Inflammatory macrophage (primary cell): Measurements from ENCODE around the gene MIF4GD.
A peak's percentile ranks its signal among the peaks of the same experiment; 100 is the strongest.
"Not testable (repeated sequence)": the region's sequence is repeated elsewhere in the genome, so short reads cannot be mapped to it uniquely, and the experiment has no call there.

Experiments
- DNase-seq, 2 donors: peaks; one replicate each; pipeline ENCODE4 v3.0.0-alpha.2; 2020 to 2022

The MIF4GD gene

DNA sequence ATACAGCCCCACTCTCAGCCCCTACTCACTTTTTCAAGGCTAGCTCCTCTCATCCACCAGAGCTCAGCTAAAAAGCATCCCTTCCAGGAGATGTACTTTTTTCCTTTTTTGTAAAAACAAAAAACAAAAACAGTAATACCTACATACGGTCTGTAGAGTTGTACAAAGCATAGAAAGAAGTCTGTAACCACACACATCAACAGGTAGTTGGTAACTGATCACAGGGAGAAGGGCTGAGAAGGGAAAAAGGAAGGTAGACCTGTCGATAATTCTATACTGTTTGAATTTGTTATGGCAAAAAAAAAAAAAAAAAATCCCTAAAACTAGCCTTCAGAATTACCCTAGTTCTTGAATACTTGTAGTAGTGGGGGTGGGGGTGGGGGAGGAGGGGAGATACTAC is 17.3 kb upstream of the MIF4GD start:
- no peak for DNase-seq

DNA sequence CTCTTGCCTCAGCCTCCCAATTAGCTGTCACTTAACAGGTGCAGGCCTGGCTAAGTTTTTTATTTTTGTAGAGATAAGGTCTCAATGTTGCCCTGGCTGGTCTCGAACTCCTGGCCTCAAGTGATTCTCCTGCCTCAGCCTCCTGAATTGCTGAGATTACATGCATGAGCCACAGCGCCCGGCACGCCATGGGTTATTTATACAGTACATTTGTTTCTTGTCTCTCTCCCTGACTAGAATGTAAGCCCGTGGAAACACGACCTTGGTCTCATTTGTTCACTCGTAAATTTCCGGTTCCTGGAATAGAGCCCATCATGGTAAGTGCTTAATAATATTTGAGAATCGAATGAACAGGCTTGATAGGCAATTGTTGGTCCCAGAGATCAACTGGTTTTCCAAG is 16.2 kb upstream of the MIF4GD start:
- no peak for DNase-seq

- no peak for DNase-seq
These were observed 14.1 kb upstream of the MIF4GD start for GRCh38 chr17:75285123-75285522.

DNA sequence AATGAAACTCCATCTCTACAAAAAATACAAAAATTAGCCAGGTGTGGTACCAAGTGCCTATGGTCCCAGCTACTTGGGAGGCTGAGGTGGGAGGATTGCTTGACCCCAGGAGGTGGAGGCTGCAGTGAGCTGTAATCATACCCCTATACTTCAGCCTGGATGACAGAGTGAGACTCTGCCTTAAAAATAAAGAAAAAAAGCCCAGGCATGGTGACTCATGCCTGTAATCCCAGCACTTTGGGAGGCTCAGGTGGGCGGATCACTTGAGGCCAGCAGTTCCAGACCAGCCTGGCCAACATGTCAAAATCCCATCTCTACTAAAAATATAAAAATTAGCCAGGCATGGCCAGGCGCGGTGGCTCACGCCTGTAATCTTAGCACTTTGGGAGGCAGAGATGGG is 9.2 kb upstream of the MIF4GD start:
- not testable (repeated sequence) for DNase-seq

- DNase-seq, result no peak
These were observed 6.6 kb upstream of the MIF4GD start for GRCh38 chr17:75277664-75278071.

- DNase-seq, result peak in 1 of 2 donors; percentile 42
These were observed 3.1 kb upstream of the MIF4GD start for GRCh38 chr17:75273977-75274708.

- DNase-seq, result peak in 1 of 2 donors; percentile 6
These were observed 1.8 kb upstream of the MIF4GD start for GRCh38 chr17:75272848-75273184.

GRCh38 chr17:75271955-75272847 is 1.2 kb upstream of the MIF4GD start:
- no peak for DNase-seq

DNA sequence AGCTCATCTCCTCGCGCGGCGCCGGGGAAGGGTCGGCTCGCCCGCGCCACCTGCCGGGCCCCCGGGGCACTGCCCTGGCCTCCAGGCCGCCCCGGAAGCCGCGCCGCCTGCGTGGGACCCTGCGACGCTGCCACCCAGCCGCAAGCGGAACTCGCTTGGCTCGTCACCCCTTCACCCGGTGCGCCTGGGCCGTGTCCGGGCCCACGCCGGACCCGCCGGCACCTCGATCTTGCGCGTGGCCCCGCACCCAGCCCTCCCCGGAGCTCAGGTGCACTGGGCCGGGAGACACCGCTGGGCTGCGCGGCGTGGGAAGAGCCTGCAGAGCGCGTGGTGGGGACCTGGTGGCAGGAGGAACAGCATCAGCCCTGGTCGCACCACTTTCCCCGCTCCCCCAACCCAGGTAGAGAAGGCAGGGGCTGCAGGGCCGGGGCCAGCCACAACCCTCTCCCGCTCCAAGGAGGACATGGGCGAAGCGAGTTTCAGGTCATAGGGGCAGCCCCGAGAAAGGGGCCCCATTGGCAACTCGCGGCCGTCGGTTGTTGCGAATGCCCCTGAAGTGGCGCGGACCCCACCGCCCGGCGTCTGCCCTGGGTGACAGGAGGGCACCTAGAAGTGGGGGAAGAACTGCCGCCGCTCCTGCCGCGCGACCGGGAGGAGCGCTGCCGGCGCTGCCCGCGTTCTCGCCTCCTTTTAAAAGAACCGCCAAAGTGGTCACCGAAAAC is 363 bp upstream of the MIF4GD start:
- DNase-seq, result peak; percentile 90 to 93

- peak; percentile 76 to 87 for DNase-seq
These were observed 639 bp downstream of the MIF4GD start for GRCh38 chr17:75270218-75270965.

GRCh38 chr17:75269844-75270217 is 1.2 kb downstream of the MIF4GD start:
- DNase-seq, result no peak

- peak; percentile 52 to 78 for DNase-seq
These were observed 3.4 kb downstream of the MIF4GD start for GRCh38 chr17:75267411-75268232.

DNA sequence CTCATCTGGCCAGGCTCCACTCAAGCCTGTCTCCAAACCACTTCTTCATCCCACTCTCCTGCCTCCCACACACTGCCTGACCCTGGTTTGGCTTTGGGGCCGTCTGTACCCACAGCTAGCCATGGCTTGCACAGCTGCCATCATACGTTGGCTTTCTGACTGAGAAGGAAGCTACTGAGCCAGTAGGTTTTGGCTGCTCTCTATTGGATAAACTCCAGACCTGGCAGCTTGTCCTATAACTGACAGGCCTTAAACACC is 3.9 kb downstream of the MIF4GD start:
- peak; percentile 95 to 97 for DNase-seq

GRCh38 chr17:75266316-75267152 is 4.5 kb downstream of the MIF4GD start:
- DNase-seq, result peak; percentile 38 to 55

GRCh38 chr17:75265614-75266315 is 5.3 kb downstream of the MIF4GD start:
- DNase-seq, result peak; percentile 58 to 76

- peak; percentile 28 to 55 for DNase-seq
These were observed 8.0 kb downstream of the MIF4GD start for GRCh38 chr17:75263055-75263454.

DNA sequence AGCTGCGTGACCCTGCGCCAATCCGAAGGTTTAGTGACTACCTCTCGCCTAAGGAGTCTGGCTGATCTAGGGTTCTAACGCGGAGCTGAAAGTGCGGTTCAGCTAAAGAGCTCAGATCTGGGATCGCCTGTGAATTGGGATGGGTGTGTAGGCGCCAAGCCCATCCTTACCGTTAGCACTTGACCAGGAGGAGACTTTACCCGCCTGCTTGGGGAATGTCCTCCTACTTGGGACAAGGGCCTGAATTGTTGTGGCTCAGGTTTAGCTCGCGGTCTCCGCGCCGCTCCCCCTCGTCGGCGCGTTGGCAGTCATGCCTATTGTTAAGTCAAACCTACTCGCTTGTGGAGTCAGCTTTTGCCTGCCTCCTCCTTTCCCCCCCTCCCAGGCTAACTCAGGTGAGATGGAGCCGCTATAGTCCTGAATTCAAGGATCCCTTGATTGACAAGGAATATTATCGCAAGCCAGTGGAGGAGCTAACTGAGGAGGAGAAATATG is 8.9 kb downstream of the MIF4GD start:
- no peak for DNase-seq

DNA sequence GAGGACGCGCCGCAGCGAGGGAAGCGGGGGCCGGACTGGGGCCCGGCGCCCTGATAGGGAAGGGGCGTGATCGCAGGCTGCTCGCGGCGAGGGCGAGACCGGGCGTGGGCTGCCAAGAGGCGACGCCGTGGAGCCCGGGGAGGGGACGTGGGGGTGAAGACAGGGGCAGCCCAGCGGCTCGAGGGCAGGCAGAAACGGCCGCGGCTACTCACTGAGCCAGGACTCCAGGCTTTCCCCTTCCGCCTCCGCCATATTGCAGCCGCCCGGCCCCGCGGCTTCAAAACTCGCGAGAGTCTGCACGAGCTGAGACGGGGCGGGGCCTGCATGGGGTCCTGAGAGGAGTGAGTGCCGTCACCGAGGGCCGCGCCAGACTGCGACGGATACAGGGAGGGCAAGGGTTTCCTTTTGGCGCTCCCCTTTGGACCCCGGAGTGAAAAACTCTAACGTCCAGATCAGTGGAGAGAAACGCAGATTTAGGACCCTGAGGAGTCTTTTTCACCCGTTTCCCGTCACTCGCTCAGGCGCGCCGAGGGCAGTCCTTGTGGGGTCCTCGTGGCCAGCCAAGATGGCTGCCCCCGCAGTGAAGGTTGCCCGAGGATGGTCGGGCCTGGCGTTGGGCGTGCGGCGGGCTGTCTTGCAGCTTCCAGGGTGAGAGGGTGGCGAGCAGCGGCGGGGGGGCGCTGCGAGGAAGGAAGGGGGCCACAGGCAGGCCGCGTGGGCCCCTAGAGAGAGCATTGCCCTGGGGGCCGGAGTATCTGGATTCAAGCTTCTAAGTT is 9.5 kb downstream of the MIF4GD start, which contains the start of the genes GGA3 and MRPS7:
TSS of gene GGA3 (minus strand) at position 271 of the 776 bp plus-strand sequence. CDS start at position 252, 19 bp downstream.
TSS of gene MRPS7 (plus strand) at position 544 of the 776 bp plus-strand sequence. CDS start at position 566, 22 bp downstream.
- DNase-seq, result peak; percentile 94 to 95
